Uterus (tissue), 4 donors: ENCODE measurements around the gene CTIF. TPM values are rescaled to one million over a fixed set of nuclear protein-coding genes. Genes with fewer than 3 reads are reported as not detected.
A peak's percentile ranks its signal among the peaks of the same experiment; 100 is the strongest.

Experiments used
- DNase-seq, 2 donors: peaks; one replicate each; pipeline ENCODE4 v3.0.0-alpha.2; 2019 to 2020
- H3K27ac ChIP-seq, 2 donors: fragments of 200-600 bp; sonication (generic); 1 replicate in 1 of 2; 2 replicates in 1 of 2; pipeline ENCODE4 v1.5.1; 2016 to 2018
- H3K27me3 ChIP-seq, 2 donors: fragments of 200-600 bp; sonication (generic); one replicate each; pipeline ENCODE4 v1.5.1; 2018 to 2019; ENCODE audit warnings: control low read depth in 1 of 2
- H3K36me3 ChIP-seq, 2 donors: fragments of 200-600 bp; sonication (generic); one replicate each; pipeline ENCODE4 v1.5.1; 2019; ENCODE audit warnings: control low read depth in 1 of 2
- H3K4me1 ChIP-seq, 2 donors: fragments of 200-600 bp; sonication (generic); one replicate each; pipeline ENCODE4 v1.5.1; 2018 to 2019; ENCODE audit warnings: control low read depth in 1 of 2
- H3K4me3 ChIP-seq, 2 donors: fragments of 200-600 bp; sonication (generic); 1 replicate in 1 of 2; 2 replicates in 1 of 2; pipeline ENCODE4 v1.5.1; 2018 to 2019; ENCODE audit warnings: mild to moderate bottlenecking in 1 of 2
- H3K9me3 ChIP-seq, 2 donors: fragments of 200-600 bp; sonication (generic); one replicate each; pipeline ENCODE4 v1.5.1; 2019; ENCODE audit warnings: control low read depth in 1 of 2
- POLR2A ChIP-seq, 2 donors: fragments of 450-650 bp; IDR thresholded peaks; one replicate each; pipeline ENCODE4 v1.6.1; 2016; ENCODE audit warnings: antibody characterized with exemption in 2 of 2, mild to moderate bottlenecking in 1 of 2, moderate library complexity in 1 of 2
- intact Hi-C: fragments of 100-400 bp; cut with DNase I; formaldehyde crosslinking; loops from one replicate; pipeline ENCODE4 v1.15.1; 2023; ENCODE audit warnings: low total_unique reads
- total RNA-seq, 4 donors: library from RNA; depleted of rRNA in 3 of 4; stranded (reverse); fragments of >200 nt in 3 of 4; gene quantifications; one replicate each; pipeline versions ENCODE4 v1.1.0 to v1.2.4, GENCODE V29; 2014 to 2023
- TF ChIP-seq, protein P1 (sequence below), 4 experiments: fragments of 200-600 bp in 2 of 4; fragments of 450-650 bp in 2 of 4; sonication (generic) in 2 of 4; IDR thresholded peaks; one replicate each; pipeline ENCODE4 v1.5.1; 2016 to 2019; ENCODE audit warnings: antibody characterized with exemption in 4 of 4, mild to moderate bottlenecking in 2 of 4, moderate library complexity in 1 of 4
- donor health status: DM: yes; HTN: yes; CAD: no.

The CTIF gene
- total RNA-seq, 4 donors from 2014 or later = 11.3 to 94.3 (median 48.0) TPM

- Histone ChIP-seq H3K27ac (no peak overlapping the region), H3K36me3 (no peaks in the 10 kb centered on the region), H3K9me3 (no peaks in the 10 kb centered on the region), H3K4me1 (no peaks in the 10 kb centered on the region), H3K4me3 (no peak overlapping the region), H3K27me3 (no peaks in the 10 kb centered on the region)
- intact Hi-C loops = loop anchor here (5.0 kb wide), 1 partner anchor 147 kb away; no protein-coding TSS in a partner anchor
- no peak for DNase-seq
- TF ChIP-seq, protein P1, sequence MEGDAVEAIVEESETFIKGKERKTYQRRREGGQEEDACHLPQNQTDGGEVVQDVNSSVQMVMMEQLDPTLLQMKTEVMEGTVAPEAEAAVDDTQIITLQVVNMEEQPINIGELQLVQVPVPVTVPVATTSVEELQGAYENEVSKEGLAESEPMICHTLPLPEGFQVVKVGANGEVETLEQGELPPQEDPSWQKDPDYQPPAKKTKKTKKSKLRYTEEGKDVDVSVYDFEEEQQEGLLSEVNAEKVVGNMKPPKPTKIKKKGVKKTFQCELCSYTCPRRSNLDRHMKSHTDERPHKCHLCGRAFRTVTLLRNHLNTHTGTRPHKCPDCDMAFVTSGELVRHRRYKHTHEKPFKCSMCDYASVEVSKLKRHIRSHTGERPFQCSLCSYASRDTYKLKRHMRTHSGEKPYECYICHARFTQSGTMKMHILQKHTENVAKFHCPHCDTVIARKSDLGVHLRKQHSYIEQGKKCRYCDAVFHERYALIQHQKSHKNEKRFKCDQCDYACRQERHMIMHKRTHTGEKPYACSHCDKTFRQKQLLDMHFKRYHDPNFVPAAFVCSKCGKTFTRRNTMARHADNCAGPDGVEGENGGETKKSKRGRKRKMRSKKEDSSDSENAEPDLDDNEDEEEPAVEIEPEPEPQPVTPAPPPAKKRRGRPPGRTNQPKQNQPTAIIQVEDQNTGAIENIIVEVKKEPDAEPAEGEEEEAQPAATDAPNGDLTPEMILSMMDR (IDR thresholded peaks at IDR 0.05) = no peak
- TF ChIP-seq POLR2A (IDR thresholded peaks at IDR 0.05) = no peak
Measured at GRCh38 chr18:48600456-48601090, 61.7 kb downstream of the CTIF start.

- Histone ChIP-seq H3K4me1 (no peaks in the 10 kb centered on the region), H3K4me3 (no peak overlapping the region)
- intact Hi-C loops = loop anchor here (5.0 kb wide), 1 partner anchor 146 kb away; no protein-coding TSS in a partner anchor
Measured at GRCh38 chr18:48601343-48601742, 62.5 kb downstream of the CTIF start.

DNA sequence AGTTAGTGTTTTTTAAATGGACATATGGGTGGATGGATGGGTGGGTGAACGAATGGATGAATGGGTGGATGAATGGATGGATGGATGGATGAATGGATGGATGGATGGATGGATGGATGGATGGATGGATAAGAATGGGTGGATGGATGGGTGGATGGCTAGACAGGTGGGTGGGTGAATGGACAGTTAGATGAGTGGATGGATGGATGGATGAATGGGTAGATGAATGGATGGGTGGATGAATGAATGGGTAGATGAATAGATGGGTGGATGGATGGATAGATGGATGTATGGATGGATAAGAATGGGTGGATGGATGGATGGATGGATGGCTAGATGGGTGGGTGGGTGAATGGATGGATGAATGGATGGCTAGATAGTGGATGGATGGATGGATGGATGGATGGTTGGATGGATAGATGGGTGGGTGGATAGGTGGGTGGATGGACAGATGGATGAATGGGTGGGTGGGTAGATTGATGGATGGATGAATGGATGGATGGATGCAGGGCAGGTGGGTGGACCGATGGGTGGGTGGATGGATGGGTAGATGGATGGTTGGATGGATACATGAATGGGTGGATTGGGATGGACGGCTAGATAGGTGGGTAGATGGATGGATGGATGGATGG is 64.0 kb downstream of the CTIF start:
- Histone ChIP-seq H3K27me3 (no peaks in the 10 kb centered on the region), H3K36me3 (no peaks in the 10 kb centered on the region), H3K9me3 (no peaks in the 10 kb centered on the region), H3K4me1 (no peaks in the 10 kb centered on the region), H3K4me3 (no peak overlapping the region), H3K27ac (no peak overlapping the region)
- intact Hi-C loops = loop anchor here (5.0 kb wide), 1 partner anchor 144 kb away; no protein-coding TSS in a partner anchor
- TF ChIP-seq, protein P1 (IDR thresholded peaks at IDR 0.05) = no peak
- no peak for TF ChIP-seq POLR2A (IDR thresholded peaks at IDR 0.05)
- no peak for DNase-seq

More at GRCh38 chr18:48601343-48601742, 62.5 kb downstream of the CTIF start:
- no peaks in the 10 kb centered on the region for H3K9me3 ChIP-seq
- no peak for TF ChIP-seq POLR2A (IDR thresholded peaks at IDR 0.05)
- TF ChIP-seq, protein P1 (IDR thresholded peaks at IDR 0.05) = no peak
- no peak for DNase-seq
- no peaks in the 10 kb centered on the region for H3K36me3 ChIP-seq
- H3K27me3 ChIP-seq = no peaks in the 10 kb centered on the region
- H3K27ac ChIP-seq = no peak overlapping the region

DNA sequence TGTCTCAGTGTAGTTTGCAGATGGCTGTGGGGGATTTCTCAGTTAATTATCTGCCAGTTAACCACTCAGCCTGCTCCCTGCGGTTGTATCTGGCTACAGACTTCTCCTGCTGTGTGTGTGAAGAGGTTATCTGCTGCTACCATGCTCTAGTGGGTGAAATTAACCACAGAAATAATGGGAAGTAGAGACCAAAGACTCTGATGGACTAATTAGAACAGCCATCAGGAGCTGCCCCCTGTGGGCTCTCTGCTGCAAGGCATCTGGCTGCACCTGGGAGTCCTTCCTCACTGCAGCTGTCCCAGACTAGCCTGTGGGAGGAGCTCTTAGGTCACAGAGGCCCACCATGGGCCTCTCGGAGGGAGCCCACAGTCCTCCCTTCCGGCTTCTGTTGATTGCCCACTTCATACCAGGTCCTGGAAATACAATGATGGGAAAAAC is 66.6 kb downstream of the CTIF start:
- no peak for DNase-seq
- Histone ChIP-seq H3K9me3 (no peaks in the 10 kb centered on the region), H3K27me3 (no peaks in the 10 kb centered on the region), H3K27ac (no peak overlapping the region), H3K36me3 (no peaks in the 10 kb centered on the region), H3K4me1 (no peaks in the 10 kb centered on the region), H3K4me3 (no peak overlapping the region)
- no peak for TF ChIP-seq POLR2A (IDR thresholded peaks at IDR 0.05)
- TF ChIP-seq, protein P1 (IDR thresholded peaks at IDR 0.05) = peak in 1 of 4 experiments; percentile 4
- intact Hi-C loops = no loop called here
